ENCODE data around the gene MTHFD1. TPM values are rescaled to one million over a fixed set of nuclear protein-coding genes. Genes with fewer than 3 reads are reported as not detected.
"Not testable (repeated sequence)": the region's sequence is repeated elsewhere in the genome, so short reads cannot be mapped to it uniquely, and the experiment has no call there.

The MTHFD1 gene
- total RNA-seq, 2 donors from 2014 or later, result 103 to 116 TPM

DNA sequence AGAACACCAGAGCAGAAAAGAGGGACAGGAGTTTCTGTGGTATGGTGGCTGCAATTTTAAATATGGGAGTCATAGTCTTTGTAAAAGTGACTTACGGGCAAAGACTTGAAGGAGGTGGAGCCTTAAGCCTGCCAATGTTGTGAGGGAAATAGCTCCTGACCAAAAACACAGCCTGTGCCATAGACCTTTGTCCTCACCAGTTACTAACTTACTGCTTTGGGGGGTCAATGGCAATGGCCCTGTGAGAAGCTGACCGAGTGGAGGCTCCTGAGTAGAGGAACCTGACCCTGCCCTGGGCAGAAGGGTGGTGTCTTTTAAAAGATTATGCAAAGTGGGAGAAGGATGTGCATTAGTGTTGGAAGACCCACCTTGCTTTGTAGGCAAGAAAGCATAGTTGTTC, 3.8 kb downstream of the MTHFD1 start:
- no peak overlapping the region for H3K4me3 ChIP-seq (ENCODE audit: low read length)
- TF ChIP-seq, protein P1, sequence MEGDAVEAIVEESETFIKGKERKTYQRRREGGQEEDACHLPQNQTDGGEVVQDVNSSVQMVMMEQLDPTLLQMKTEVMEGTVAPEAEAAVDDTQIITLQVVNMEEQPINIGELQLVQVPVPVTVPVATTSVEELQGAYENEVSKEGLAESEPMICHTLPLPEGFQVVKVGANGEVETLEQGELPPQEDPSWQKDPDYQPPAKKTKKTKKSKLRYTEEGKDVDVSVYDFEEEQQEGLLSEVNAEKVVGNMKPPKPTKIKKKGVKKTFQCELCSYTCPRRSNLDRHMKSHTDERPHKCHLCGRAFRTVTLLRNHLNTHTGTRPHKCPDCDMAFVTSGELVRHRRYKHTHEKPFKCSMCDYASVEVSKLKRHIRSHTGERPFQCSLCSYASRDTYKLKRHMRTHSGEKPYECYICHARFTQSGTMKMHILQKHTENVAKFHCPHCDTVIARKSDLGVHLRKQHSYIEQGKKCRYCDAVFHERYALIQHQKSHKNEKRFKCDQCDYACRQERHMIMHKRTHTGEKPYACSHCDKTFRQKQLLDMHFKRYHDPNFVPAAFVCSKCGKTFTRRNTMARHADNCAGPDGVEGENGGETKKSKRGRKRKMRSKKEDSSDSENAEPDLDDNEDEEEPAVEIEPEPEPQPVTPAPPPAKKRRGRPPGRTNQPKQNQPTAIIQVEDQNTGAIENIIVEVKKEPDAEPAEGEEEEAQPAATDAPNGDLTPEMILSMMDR (conservative IDR thresholded peaks at IDR 0.05), result no peak
- no peaks in the 10 kb centered on the region for H3K27me3 Mint-ChIP-seq (ENCODE audit: insufficient read depth)

DNA sequence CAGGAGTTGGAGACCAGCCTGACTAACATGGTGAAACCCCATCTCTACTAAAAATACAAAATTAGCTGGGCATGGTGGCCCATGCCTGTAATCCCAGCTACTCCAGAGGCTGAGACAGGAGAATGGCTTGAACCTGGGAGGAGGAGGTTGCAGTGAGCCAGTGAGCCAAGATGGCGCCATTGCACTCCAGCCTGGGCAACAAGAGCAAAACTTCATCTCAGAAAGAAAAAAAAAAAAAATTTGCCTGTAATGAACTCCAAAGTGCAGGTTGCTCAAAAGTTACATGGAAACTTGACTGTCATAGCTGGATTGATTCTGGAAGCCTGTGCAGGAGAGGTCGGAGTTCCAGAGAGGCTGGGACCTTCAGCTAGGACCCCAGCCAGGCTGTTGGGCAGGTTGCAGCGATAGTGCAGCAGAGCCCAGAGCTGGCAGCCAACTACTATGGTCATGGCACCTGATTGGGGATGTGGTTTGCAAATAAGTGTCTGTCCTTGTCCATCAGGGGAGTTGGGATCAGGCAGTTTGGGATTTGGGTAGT, 5.1 kb downstream of the MTHFD1 start:
- WGBS, 2 experiments (ENCODE audit: insufficient coverage in 1 of 2, insufficient read length in 1 of 2), result 93 to 94% methylated on average over 3 of the region's 3 CpGs
- not testable (repeated sequence) for H3K4me1 ChIP-seq (ENCODE audit: control insufficient read depth, insufficient read depth, low read length); H3K27me3 ChIP-seq (ENCODE audit: control insufficient read depth, insufficient read depth, low read length, poor library complexity, severe bottlenecking); H3K9me3 Mint-ChIP-seq; H3K9me3 ChIP-seq (ENCODE audit: control insufficient read depth, low read length); H3K27me3 Mint-ChIP-seq (ENCODE audit: insufficient read depth); H3K27ac Mint-ChIP-seq; H3K27ac ChIP-seq (ENCODE audit: low read depth, low read length); H3K4me3 ChIP-seq (ENCODE audit: low read length); H3K4me3 Mint-ChIP-seq; H3K9ac ChIP-seq (ENCODE audit: extremely low read depth, low read length, poor library complexity, severe bottlenecking); DNase-seq; H3K36me3 ChIP-seq (ENCODE audit: control insufficient read depth, insufficient read depth, low read length)
- Mint-ChIP-seq H3K36me3 (ENCODE audit: low read depth) (peaks cover 17% of the 10 kb centered on the region), H3K4me1 (peaks cover 38% of the 10 kb centered on the region)

More for the DNA sequence above, 3.8 kb downstream of the MTHFD1 start:
- no peak overlapping the region for H3K9ac ChIP-seq (ENCODE audit: extremely low read depth, low read length, poor library complexity, severe bottlenecking)
- no peak for DNase-seq
- H3K27ac ChIP-seq (ENCODE audit: low read depth, low read length), result peak overlapping the region; percentile 29
- no peaks in the 10 kb centered on the region for H3K36me3 ChIP-seq (ENCODE audit: control insufficient read depth, insufficient read depth, low read length)
- peaks cover 8% of the 10 kb centered on the region for H3K4me1 ChIP-seq (ENCODE audit: control insufficient read depth, insufficient read depth, low read length)
- Mint-ChIP-seq H3K4me3 (peak overlapping the region; percentile 27), H3K9me3 (no peaks in the 10 kb centered on the region), H3K27ac (peak overlapping the region; percentile 82), H3K36me3 (ENCODE audit: low read depth) (peaks cover 15% of the 10 kb centered on the region), H3K4me1 (peaks cover 40% of the 10 kb centered on the region)
- H3K9me3 ChIP-seq (ENCODE audit: control insufficient read depth, low read length), result no peaks in the 10 kb centered on the region
- no peaks in the 10 kb centered on the region for H3K27me3 ChIP-seq (ENCODE audit: control insufficient read depth, insufficient read depth, low read length, poor library complexity, severe bottlenecking)
- WGBS, 2 experiments (ENCODE audit: insufficient coverage in 1 of 2, insufficient read length in 1 of 2), result 70 to 90% methylated on average over 1 to 2 of the region's 2 CpGs

DNA sequence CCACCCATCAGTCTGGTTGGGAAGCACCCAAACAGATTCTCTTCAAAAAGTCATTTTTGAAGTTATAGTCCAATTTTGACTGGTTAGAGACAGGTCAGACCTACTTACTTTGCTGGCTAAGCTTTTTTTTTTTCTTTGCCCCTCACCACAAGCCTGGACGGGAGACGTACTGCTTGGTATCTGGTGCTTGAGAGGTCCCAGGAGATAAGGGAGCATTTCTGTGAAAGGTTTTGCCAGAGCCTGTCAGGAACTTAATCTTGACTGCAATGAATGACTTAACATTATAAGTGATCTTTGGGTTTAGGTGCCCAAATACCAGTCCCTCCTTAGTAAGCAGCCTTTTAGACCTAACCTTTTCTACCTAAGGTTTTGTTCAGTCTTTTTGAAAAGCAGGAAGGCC, 6.3 kb downstream of the MTHFD1 start:
- H3K9me3 ChIP-seq (ENCODE audit: control insufficient read depth, low read length), result no peaks in the 10 kb centered on the region
- H3K27ac ChIP-seq (ENCODE audit: low read depth, low read length), result no peak overlapping the region
- peaks cover 17% of the 10 kb centered on the region for H3K36me3 Mint-ChIP-seq (ENCODE audit: low read depth)
- H3K4me3 ChIP-seq (ENCODE audit: low read length), result no peak overlapping the region
- peaks cover 37% of the 10 kb centered on the region for H3K4me1 Mint-ChIP-seq
- H3K27me3 Mint-ChIP-seq (ENCODE audit: insufficient read depth), result no peaks in the 10 kb centered on the region
- TF ChIP-seq, protein P1 (conservative IDR thresholded peaks at IDR 0.05), result no peak
- no peaks in the 10 kb centered on the region for H3K36me3 ChIP-seq (ENCODE audit: control insufficient read depth, insufficient read depth, low read length)
- no peak overlapping the region for H3K4me3 Mint-ChIP-seq
- peak overlapping the region; percentile 69 for H3K27ac Mint-ChIP-seq
- peaks cover 8% of the 10 kb centered on the region for H3K4me1 ChIP-seq (ENCODE audit: control insufficient read depth, insufficient read depth, low read length)
- no peaks in the 10 kb centered on the region for H3K9me3 Mint-ChIP-seq
- WGBS, 2 experiments (ENCODE audit: insufficient coverage in 1 of 2, insufficient read length in 1 of 2), result 58% methylated on average over 2 of the region's 2 CpGs; no CpG with 5 or more reads in 1 of the 2 experiments
- DNase-seq, result no peak
- H3K9ac ChIP-seq (ENCODE audit: extremely low read depth, low read length, poor library complexity, severe bottlenecking), result no peak overlapping the region
- H3K27me3 ChIP-seq (ENCODE audit: control insufficient read depth, insufficient read depth, low read length, poor library complexity, severe bottlenecking), result no peaks in the 10 kb centered on the region
